DOHH2 (cell line): ENCODE data around the gene LMNB1.
"Not testable (repeated sequence)": the region's sequence is repeated elsewhere in the genome, so short reads cannot be mapped to it uniquely, and the experiment has no call there.

ENCODE experiments used
- H3F3A ChIP-seq: fragments of 200-600 bp; sonication (generic), shearing (Covaris generic); 2 replicates; pipeline ENCODE4 v1.6.0; 2016; ENCODE audit warnings: antibody characterized with exemption, mild to moderate bottlenecking; ENCODE audit not compliant: control insufficient read depth, insufficient read depth
- H3K27ac ChIP-seq: fragments of 200-600 bp; sonication (generic); 2 replicates; pipeline ENCODE4 v1.5.1; 2014; ENCODE audit warnings: low read depth, mild to moderate bottlenecking, low read length, moderate library complexity
- H3K27me3 ChIP-seq: fragments of 200-600 bp; sonication (generic); 2 replicates; pipeline ENCODE4 v1.6.1; 2014; ENCODE audit warnings: mild to moderate bottlenecking, low read length, mixed read lengths; ENCODE audit not compliant: control insufficient read depth
- H3K36me3 ChIP-seq: fragments of 200-600 bp; sonication (generic); 2 replicates; pipeline ENCODE4 v1.6.1; 2014; ENCODE audit warnings: mild to moderate bottlenecking, low read length, moderate library complexity, mixed read lengths; ENCODE audit not compliant: control insufficient read depth
- H3K4me1 ChIP-seq: fragments of 200-600 bp; sonication (generic); 2 replicates; pipeline ENCODE4 v1.6.1; 2014; ENCODE audit warnings: mild to moderate bottlenecking, low read length, mixed read lengths; ENCODE audit not compliant: control insufficient read depth
- H3K4me2 ChIP-seq: fragments of 200-600 bp; sonication (generic); 2 replicates; pipeline ENCODE4 v1.6.0; 2014; ENCODE audit warnings: mild to moderate bottlenecking, low read length, moderate library complexity
- H3K4me3 ChIP-seq: fragments of 200-600 bp; sonication (generic); 2 replicates; pipeline ENCODE4 v1.5.1; 2014; ENCODE audit warnings: mild to moderate bottlenecking, low read length, mixed read lengths
- H3K79me2 ChIP-seq: fragments of 200-600 bp; sonication (generic); 2 replicates; pipeline ENCODE4 v1.6.1; 2014; ENCODE audit warnings: mild to moderate bottlenecking, low read length, mixed read lengths; ENCODE audit not compliant: control insufficient read depth
- H3K9me2 ChIP-seq: fragments of 200-600 bp; sonication (generic); replicated peaks from 2 replicates; pipeline ENCODE4 v1.6.1; 2014; ENCODE audit warnings: mild to moderate bottlenecking, low read length, mixed read lengths; ENCODE audit not compliant: control insufficient read depth
- H3K9me3 ChIP-seq: fragments of 200-600 bp; sonication (generic); 2 replicates; pipeline ENCODE4 v1.6.1; 2014; ENCODE audit warnings: antibody characterized with exemption, low read length, mixed read lengths; ENCODE audit not compliant: control insufficient read depth, insufficient read depth
- H4K20me1 ChIP-seq: fragments of 200-600 bp; sonication (generic); 2 replicates; pipeline ENCODE4 v1.6.0; 2014; ENCODE audit warnings: low read depth, mild to moderate bottlenecking, antibody characterized with exemption, low read length, moderate library complexity; ENCODE audit not compliant: control insufficient read depth, insufficient read depth
- EZH2phosphoT487 ChIP-seq: fragments of 200-600 bp; sonication (generic); IDR thresholded peaks from 2 replicates; pipeline ENCODE4 v1.6.1; 2017; ENCODE audit warnings: borderline replicate concordance, mild to moderate bottlenecking, antibody characterized with exemption, low read length, moderate library complexity, mixed read lengths
- TF ChIP-seq, protein P1 (sequence below): fragments of 200-600 bp; sonication (generic); IDR thresholded peaks from one replicate; pipeline ENCODE4 v1.5.1; 2014; ENCODE audit warnings: antibody characterized with exemption, mild to moderate bottlenecking, low read depth, low read length; ENCODE audit not compliant: poor library complexity, severe bottlenecking

LMNB1 gene

DNA sequence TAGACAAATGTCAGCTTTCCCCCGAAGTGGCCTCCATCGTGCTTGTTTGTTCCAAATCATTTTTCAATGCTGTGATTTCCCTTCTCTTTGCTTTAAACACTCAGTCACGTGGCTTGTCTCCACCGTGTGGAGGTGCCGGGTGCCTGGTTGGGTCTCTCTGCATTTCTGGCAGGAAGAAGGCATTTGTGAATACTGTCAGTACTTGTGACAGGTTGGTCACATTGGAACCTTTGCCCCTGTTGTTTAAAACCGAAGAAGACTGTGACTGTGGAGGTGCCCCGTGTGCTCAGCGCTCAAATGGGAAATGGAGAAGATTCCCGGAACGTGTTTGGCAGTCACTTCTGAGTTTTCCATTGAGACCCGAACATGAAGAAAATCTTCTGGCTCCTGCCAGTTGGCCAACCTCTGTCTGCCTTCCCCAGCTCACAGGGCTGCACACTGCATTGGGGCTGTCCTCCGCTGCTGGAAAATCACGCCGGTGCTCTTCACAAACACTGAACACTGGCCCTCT lies 74.6 kb downstream of the LMNB1 start:
- no peaks in the 10 kb centered on the region for H3K79me2 ChIP-seq
- H3K27me3 ChIP-seq = no peaks in the 10 kb centered on the region
- H3K9me2 ChIP-seq = no peaks in the 10 kb centered on the region
- peak overlapping the region; percentile 55 for H3K4me2 ChIP-seq
- no peaks in the 10 kb centered on the region for H3K9me3 ChIP-seq
- peak overlapping the region; percentile 34 for H3K4me3 ChIP-seq
- H3K27ac ChIP-seq = peak overlapping the region; percentile 18; the same call in 1 of the 2 replicates
- no peaks in the 10 kb centered on the region for H4K20me1 ChIP-seq
- peaks cover 16% of the 10 kb centered on the region for H3K36me3 ChIP-seq
- TF ChIP-seq, protein P1, sequence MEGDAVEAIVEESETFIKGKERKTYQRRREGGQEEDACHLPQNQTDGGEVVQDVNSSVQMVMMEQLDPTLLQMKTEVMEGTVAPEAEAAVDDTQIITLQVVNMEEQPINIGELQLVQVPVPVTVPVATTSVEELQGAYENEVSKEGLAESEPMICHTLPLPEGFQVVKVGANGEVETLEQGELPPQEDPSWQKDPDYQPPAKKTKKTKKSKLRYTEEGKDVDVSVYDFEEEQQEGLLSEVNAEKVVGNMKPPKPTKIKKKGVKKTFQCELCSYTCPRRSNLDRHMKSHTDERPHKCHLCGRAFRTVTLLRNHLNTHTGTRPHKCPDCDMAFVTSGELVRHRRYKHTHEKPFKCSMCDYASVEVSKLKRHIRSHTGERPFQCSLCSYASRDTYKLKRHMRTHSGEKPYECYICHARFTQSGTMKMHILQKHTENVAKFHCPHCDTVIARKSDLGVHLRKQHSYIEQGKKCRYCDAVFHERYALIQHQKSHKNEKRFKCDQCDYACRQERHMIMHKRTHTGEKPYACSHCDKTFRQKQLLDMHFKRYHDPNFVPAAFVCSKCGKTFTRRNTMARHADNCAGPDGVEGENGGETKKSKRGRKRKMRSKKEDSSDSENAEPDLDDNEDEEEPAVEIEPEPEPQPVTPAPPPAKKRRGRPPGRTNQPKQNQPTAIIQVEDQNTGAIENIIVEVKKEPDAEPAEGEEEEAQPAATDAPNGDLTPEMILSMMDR = no peak
- no peak for TF ChIP-seq EZH2phosphoT487
- no peaks in the 10 kb centered on the region for H3F3A ChIP-seq
- H3K4me1 ChIP-seq = peaks cover 21% of the 10 kb centered on the region

DNA sequence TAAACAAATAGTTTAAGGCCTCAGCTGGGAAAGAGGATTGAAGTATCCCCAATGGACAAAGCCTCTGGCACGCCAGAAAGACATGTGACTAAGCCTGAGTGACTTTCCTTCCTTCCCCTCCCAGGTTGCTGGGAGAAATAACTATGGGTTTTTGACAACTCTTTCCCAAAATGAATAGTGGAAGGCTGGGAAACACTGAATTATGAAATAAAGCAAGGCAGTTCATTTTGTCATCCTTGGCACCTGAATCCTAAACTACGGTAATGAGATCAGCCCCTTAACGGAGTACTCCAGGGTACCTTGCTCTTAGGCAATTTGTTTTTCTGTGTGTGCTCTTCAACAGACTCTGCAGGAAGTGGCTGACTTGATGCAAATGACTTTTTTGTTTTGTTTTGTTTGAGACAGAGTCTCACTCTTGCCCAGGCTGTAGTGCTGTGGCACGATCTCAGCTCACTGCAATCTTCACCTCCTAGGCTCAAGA lies 75.2 kb downstream of the LMNB1 start:
- no peaks in the 10 kb centered on the region for H3F3A ChIP-seq
- H3K36me3 ChIP-seq = peaks cover 13% of the 10 kb centered on the region
- peak overlapping the region; percentile 55 for H3K4me2 ChIP-seq
- H4K20me1 ChIP-seq = no peaks in the 10 kb centered on the region
- H3K9me3 ChIP-seq = no peaks in the 10 kb centered on the region
- TF ChIP-seq, protein P1 = no peak
- TF ChIP-seq EZH2phosphoT487 = no peak
- H3K27me3 ChIP-seq = no peaks in the 10 kb centered on the region
- peak overlapping the region; percentile 18; the same call in 1 of the 2 replicates for H3K27ac ChIP-seq
- no peaks in the 10 kb centered on the region for H3K9me2 ChIP-seq
- H3K4me1 ChIP-seq = peaks cover 21% of the 10 kb centered on the region
- H3K4me3 ChIP-seq = peak overlapping the region; percentile 34
- no peaks in the 10 kb centered on the region for H3K79me2 ChIP-seq

DNA sequence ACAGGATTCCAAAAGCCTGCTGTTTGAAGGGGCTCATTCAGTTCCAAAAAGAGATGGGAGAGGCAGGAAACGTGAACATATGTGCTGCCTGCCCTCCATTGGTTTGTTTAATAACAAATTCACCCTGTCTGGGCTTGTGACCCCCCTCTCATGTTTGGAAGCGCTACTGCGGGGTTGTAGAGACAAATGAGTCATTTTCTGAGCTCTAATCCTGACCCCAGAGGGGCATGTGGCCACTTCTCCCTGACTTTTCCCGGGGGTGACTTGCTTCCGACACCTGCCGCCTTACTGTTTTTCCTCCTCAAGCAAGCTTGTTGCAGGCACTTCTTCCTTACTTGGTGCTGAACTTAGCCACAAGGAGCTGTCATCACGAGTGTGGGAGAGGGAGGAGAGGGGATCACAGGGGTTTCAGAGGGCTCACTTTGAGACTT lies 75.9 kb downstream of the LMNB1 start:
- Histone ChIP-seq H3K36me3 (peaks cover 13% of the 10 kb centered on the region), H3K79me2 (no peaks in the 10 kb centered on the region), H3K27ac (no peak overlapping the region), H4K20me1 (no peaks in the 10 kb centered on the region), H3K9me2 (no peaks in the 10 kb centered on the region), H3F3A (no peaks in the 10 kb centered on the region), H3K4me2 (0 out of 2 replicates have a peak overlapping the region, but pooled peaks have one; percentile 55), H3K4me1 (peaks cover 21% of the 10 kb centered on the region), H3K27me3 (no peaks in the 10 kb centered on the region), H3K4me3 (no peak overlapping the region), H3K9me3 (no peaks in the 10 kb centered on the region)
- TF ChIP-seq EZH2phosphoT487 = no peak
- TF ChIP-seq, protein P1 = no peak

DNA sequence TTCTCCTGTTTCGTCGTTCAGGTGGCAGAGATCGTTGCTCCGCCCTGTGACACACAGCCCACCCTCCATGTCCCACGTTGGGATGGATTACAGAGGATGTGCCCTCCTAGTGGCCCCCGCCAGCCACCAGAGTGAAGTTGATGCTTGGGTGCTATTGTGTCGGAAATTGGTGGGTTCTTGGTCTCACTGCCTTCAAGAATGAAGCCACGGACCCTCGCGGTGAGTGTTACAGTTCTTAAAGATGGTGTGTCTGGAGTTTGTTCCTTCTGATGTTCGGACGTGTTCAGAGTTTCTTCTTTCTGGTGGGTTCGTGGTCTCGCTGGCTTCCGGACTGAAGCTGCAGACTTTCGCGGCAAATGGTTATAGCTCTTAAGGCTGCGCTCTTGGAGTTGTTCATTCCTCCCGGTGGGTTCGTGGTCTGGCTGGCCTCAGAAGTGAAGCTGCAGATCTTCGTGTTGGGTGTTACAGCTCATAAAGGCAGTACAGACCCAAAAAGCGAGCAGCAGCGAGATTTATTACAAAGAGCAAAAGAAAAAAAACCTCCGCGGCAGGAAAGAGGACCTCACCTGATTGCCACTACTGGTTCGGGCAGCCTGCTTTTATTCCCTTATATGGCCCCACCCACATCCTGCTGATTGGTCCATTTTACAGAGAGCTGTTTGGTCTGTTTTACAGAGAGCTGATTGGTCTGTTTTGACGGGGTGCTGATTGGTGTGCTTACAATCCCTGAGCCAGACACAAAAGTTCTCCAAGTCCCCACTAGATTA lies 76.8 kb downstream of the LMNB1 start:
- Histone ChIP-seq H3K4me1 (peaks cover 21% of the 10 kb centered on the region), H3K36me3 (peaks cover 14% of the 10 kb centered on the region)
- H3K4me2 ChIP-seq, H3K27me3 ChIP-seq, H3K9me3 ChIP-seq, H3K79me2 ChIP-seq, H4K20me1 ChIP-seq, H3K27ac ChIP-seq, H3F3A ChIP-seq, H3K9me2 ChIP-seq, H3K4me3 ChIP-seq: not testable (repeated sequence)
